Measurements from ENCODE around the gene ATXN10. TPM values are rescaled to one million over a fixed set of nuclear protein-coding genes. Genes with fewer than 3 reads are reported as not detected.

The ATXN10 gene
- total and polyA plus RNA-seq, 2 of the 13 experiments (the other 11 are each of a cell fraction or from before 2014, with no cell fraction given) = 60.1 to 194 TPM

DNA sequence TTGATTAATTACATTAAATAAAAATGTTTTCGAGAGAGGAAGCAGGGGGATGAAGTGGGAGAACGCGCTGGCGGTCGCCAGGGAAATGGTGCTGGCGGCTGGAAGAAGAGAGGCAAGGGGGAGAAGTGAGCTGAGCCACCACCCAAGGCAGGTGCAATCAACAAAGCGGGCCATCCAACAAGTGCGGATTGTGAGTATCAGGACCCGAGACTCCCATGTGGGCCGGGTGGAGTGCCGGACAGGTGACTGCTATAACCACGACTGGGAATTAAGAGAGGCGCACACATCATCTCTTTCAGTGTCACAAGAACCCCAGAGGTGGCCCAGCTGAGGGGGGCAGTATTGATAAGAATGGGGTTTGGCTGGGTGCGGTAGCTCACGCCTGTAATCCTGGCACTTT is 41.2 kb upstream of the ATXN10 start (continued):
- TF ChIP-seq, protein P1, sequence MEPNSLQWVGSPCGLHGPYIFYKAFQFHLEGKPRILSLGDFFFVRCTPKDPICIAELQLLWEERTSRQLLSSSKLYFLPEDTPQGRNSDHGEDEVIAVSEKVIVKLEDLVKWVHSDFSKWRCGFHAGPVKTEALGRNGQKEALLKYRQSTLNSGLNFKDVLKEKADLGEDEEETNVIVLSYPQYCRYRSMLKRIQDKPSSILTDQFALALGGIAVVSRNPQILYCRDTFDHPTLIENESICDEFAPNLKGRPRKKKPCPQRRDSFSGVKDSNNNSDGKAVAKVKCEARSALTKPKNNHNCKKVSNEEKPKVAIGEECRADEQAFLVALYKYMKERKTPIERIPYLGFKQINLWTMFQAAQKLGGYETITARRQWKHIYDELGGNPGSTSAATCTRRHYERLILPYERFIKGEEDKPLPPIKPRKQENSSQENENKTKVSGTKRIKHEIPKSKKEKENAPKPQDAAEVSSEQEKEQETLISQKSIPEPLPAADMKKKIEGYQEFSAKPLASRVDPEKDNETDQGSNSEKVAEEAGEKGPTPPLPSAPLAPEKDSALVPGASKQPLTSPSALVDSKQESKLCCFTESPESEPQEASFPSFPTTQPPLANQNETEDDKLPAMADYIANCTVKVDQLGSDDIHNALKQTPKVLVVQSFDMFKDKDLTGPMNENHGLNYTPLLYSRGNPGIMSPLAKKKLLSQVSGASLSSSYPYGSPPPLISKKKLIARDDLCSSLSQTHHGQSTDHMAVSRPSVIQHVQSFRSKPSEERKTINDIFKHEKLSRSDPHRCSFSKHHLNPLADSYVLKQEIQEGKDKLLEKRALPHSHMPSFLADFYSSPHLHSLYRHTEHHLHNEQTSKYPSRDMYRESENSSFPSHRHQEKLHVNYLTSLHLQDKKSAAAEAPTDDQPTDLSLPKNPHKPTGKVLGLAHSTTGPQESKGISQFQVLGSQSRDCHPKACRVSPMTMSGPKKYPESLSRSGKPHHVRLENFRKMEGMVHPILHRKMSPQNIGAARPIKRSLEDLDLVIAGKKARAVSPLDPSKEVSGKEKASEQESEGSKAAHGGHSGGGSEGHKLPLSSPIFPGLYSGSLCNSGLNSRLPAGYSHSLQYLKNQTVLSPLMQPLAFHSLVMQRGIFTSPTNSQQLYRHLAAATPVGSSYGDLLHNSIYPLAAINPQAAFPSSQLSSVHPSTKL (CRISPR knock-in tag; IDR thresholded peaks at IDR 0.05) = no peak
- TF ChIP-seq, protein P2, sequence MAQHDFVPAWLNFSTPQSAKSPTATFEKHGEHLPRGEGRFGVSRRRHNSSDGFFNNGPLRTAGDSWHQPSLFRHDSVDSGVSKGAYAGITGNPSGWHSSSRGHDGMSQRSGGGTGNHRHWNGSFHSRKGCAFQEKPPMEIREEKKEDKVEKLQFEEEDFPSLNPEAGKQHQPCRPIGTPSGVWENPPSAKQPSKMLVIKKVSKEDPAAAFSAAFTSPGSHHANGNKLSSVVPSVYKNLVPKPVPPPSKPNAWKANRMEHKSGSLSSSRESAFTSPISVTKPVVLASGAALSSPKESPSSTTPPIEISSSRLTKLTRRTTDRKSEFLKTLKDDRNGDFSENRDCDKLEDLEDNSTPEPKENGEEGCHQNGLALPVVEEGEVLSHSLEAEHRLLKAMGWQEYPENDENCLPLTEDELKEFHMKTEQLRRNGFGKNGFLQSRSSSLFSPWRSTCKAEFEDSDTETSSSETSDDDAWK (CRISPR knock-in tag; IDR thresholded peaks at IDR 0.05) = no peak

DNA sequence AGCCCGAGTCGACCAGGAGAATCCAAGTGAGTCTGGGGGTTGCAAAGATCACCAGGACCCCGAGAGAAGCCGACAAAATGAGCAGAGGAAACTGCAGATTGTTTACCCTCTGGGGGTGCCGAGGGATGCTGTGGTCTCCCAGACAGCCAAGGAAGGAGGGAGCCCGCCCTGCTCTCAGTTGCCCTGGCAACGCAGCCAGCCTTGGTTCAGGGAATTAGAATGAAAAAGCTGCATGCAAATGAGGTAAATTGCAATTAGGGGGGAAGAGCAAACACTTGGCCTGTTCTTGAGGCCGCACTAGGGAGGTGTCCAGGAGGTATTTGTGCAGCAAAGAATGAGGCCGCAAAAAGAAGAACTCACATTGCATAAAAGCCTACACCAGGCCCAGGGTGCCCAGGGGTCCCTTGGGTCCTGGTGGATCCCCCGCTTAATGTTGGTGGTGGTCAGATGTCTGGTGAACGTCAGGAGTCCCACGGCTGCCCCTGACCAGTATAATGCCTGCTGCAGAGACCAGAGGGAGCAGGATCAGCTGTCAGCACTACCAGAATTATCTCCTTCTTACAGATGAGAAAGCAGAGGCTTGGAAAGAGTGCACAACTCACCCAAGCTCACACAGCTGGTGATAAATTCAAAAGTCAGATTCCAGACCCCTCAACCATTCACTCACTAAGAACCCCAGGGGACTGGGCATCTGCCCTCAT is 40.3 kb upstream of the ATXN10 start:
- peaks cover 0 to 3% of the 10 kb centered on the region in 2 experiments; a peak in 2 of 5 replicates for H3K27me3 ChIP-seq (ENCODE audit: control insufficient read depth in 1 of 2, insufficient read depth in 2 of 2, low read length in 2 of 2)
- H3K9me3 ChIP-seq (ENCODE audit: low read length) = no peaks in the 10 kb centered on the region
- H3K79me2 ChIP-seq (ENCODE audit: insufficient read depth, low read length) = no peaks in the 10 kb centered on the region
- ATAC-seq (no peak), FAIRE-seq (no peak), DNase-seq (ENCODE audit: low spot score) (no peak)
- no peak overlapping the region for H2AFZ ChIP-seq (ENCODE audit: low read length)
- 25% methylated on average over 12 of the region's 12 CpGs for whole genome bisulfite sequencing (ENCODE audit: low lambda C conversion rate)
- no peaks in the 10 kb centered on the region for H4K20me1 ChIP-seq (ENCODE audit: insufficient read depth, low read length)
- H3K4me1 ChIP-seq (ENCODE audit: insufficient read depth, low read length) = peaks cover 90% of the 10 kb centered on the region
- no peak overlapping the region for H3K9ac ChIP-seq (ENCODE audit: insufficient read depth, low read depth, low read length)
- intact Hi-C loops (cut with micrococcal nuclease; ENCODE audit: unreplicated experiment) (no loop called here), in situ Hi-C loops (cut with HindIII; ENCODE audit: extremely low pct_ligation_motif_present, low pct_unique_long_range_greater_than_20kb) (loop anchor here (25.0 kb wide), 1 partner anchor 481 kb away; no protein-coding TSS in a partner anchor)
- BruUV-seq (replicated peaks) = no TSS peak
- TF ChIP-seq ZNF550 (CRISPR knock-in tag; IDR thresholded peaks at IDR 0.05; ENCODE audit: borderline replicate concordance) = no peak
- TF ChIP-seq KLF16 (CRISPR knock-in tag; IDR thresholded peaks at IDR 0.05) = no peak
- no peak for TF ChIP-seq NR2F6 (IDR thresholded peaks at IDR 0.05)
- no peak for TF ChIP-seq NR2F6 (CRISPR knock-in tag; IDR thresholded peaks at IDR 0.05)
- ChIA-PET POLR2A (no interaction called here), CTCF (ENCODE audit: low intra/inter-chr PET ratio, low total read pairs) (no interaction called here)
- no peak overlapping the region for H3K27ac ChIP-seq (ENCODE audit: extremely low read length, insufficient read depth, low read length)
- H3K4me3 ChIP-seq (replicated peaks in 1 of 3; ENCODE audit: insufficient read depth in 1 of 3, low read depth in 2 of 3, low read length in 3 of 3) = no peak overlapping the region
- no peaks in the 10 kb centered on the region for H3K36me3 ChIP-seq (replicated peaks in 1 of 2; ENCODE audit: control insufficient read depth in 1 of 2, insufficient read depth in 2 of 2, low read length in 2 of 2)
- no peak overlapping the region; the same call in 1 of the 2 replicates for H3K4me2 ChIP-seq (ENCODE audit: low read depth, low read length)

Measured in HepG2 (cell line).